GM19468 (cell line): ENCODE results near the gene FBN1.
A peak's percentile ranks its signal among the peaks of the same experiment; 100 is the strongest.

ENCODE experiments used
- ATAC-seq: cut with Tn5 transposase; IDR thresholded peaks from one replicate; pipeline ENCODE4 v1.9.1; 2021; ENCODE audit warnings: mild to moderate bottlenecking, moderate library complexity, moderate number of reproducible peaks; ENCODE audit not compliant: unreplicated experiment; ENCODE audit errors: extremely low read depth

Gene FBN1

GRCh38 chr15:48558226-48558625 is 87.3 kb downstream of the FBN1 start:
- ATAC-seq, result no peak

GRCh38 chr15:48557335-48557734 is 88.2 kb downstream of the FBN1 start:
- no peak for ATAC-seq

- ATAC-seq, result no peak
Observed at GRCh38 chr15:48556159-48556897, 89.2 kb downstream of the FBN1 start.

GRCh38 chr15:48555241-48555881 is 90.1 kb downstream of the FBN1 start:
- no peak for ATAC-seq

- no peak for ATAC-seq
Observed at GRCh38 chr15:48554112-48554511, 91.4 kb downstream of the FBN1 start.

GRCh38 chr15:48553559-48553958 is 92.0 kb downstream of the FBN1 start:
- ATAC-seq, result no peak

- ATAC-seq, result no peak
Observed at GRCh38 chr15:48550822-48551525, 94.5 kb downstream of the FBN1 start.

- no peak for ATAC-seq
Observed at GRCh38 chr15:48548455-48548854, 97.1 kb downstream of the FBN1 start.

- no peak for ATAC-seq
Observed at GRCh38 chr15:48547286-48547685, 98.2 kb downstream of the FBN1 start.

GRCh38 chr15:48546296-48546695 is 99.2 kb downstream of the FBN1 start:
- no peak for ATAC-seq

GRCh38 chr15:48544778-48545177 is 100.7 kb downstream of the FBN1 start:
- ATAC-seq, result no peak

GRCh38 chr15:48541341-48542278 is 103.9 kb downstream of the FBN1 start:
- ATAC-seq, result peak; percentile 81

GRCh38 chr15:48540756-48541155 is 104.8 kb downstream of the FBN1 start:
- no peak for ATAC-seq

GRCh38 chr15:48538941-48539340 is 106.6 kb downstream of the FBN1 start:
- ATAC-seq, result no peak

GRCh38 chr15:48537271-48538113 is 108.0 kb downstream of the FBN1 start:
- ATAC-seq, result no peak

- no peak for ATAC-seq
Observed at GRCh38 chr15:48536681-48537091, 108.8 kb downstream of the FBN1 start.

- ATAC-seq, result no peak
Observed at GRCh38 chr15:48533982-48534381, 111.5 kb downstream of the FBN1 start.

- ATAC-seq, result no peak
Observed at GRCh38 chr15:48532946-48533345, 112.6 kb downstream of the FBN1 start.

GRCh38 chr15:48530528-48530927 is 115.0 kb downstream of the FBN1 start:
- no peak for ATAC-seq
